Lung (tissue), 12 donors: Measurements from ENCODE around the gene CCDC102A. TPM values are rescaled to one million over a fixed set of nuclear protein-coding genes. Genes with fewer than 3 reads are reported as not detected.

Experiments
- ATAC-seq: fragments of 200-7000 bp; cut with Tn5 transposase; one replicate; pipeline ENCODE4 v1.9.1; 2020; ENCODE audit warnings: moderate number of reproducible peaks; ENCODE audit not compliant: insufficient read depth, low FRiP score
- DNase-seq, 3 donors: peaks; one replicate each; pipeline ENCODE4 v3.0.0-alpha.2; 2013 to 2017
- H3K27ac ChIP-seq, 2 donors: one replicate each; pipeline ENCODE4 v1.5.1; 2013; ENCODE audit warnings: mild to moderate bottlenecking in 2 of 2, moderate library complexity in 2 of 2, control low read depth in 1 of 2, inconsistent platforms in 1 of 2, low read depth in 1 of 2, low read length in 1 of 2
- H3K27me3 ChIP-seq, 3 donors: one replicate each; pipeline ENCODE4 v1.5.1; 2013; ENCODE audit warnings: low read length in 2 of 3; ENCODE audit not compliant: control insufficient read depth in 3 of 3, insufficient read depth in 3 of 3
- H3K36me3 ChIP-seq, 4 donors: one replicate each; pipeline ENCODE4 v1.5.1; 2013; ENCODE audit warnings: low read length in 4 of 4, mild to moderate bottlenecking in 1 of 4, moderate library complexity in 1 of 4; ENCODE audit not compliant: control insufficient read depth in 4 of 4, insufficient read depth in 4 of 4
- H3K4me1 ChIP-seq, 5 donors: one replicate each; pipeline ENCODE4 v1.5.1; 2013; ENCODE audit warnings: low read length in 5 of 5, mild to moderate bottlenecking in 2 of 5, moderate library complexity in 1 of 5; ENCODE audit not compliant: control insufficient read depth in 5 of 5, insufficient read depth in 5 of 5
- H3K4me3 ChIP-seq: one replicate; pipeline ENCODE4 v1.5.1; 2013; ENCODE audit warnings: mild to moderate bottlenecking, control low read depth, moderate library complexity
- H3K9ac ChIP-seq, 2 donors: one replicate each; pipeline ENCODE4 v1.5.1; 2013; ENCODE audit warnings: low read length in 2 of 2, control low read depth in 1 of 2; ENCODE audit not compliant: insufficient read depth in 1 of 2
- H3K9me3 ChIP-seq, 4 donors: one replicate each; pipeline ENCODE4 v1.5.1; 2013; ENCODE audit warnings: low read length in 3 of 4, mild to moderate bottlenecking in 1 of 4, moderate library complexity in 1 of 4; ENCODE audit not compliant: control insufficient read depth in 4 of 4, insufficient read depth in 3 of 4
- CTCF ChIP-seq: IDR thresholded peaks from 2 replicates; pipeline ENCODE4 v1.5.1; 2012; ENCODE audit warnings: mild to moderate bottlenecking; ENCODE audit errors: control extremely low read depth, extremely low read depth
- WGBS, 2 donors: extraction: QIAGEN DNeasy Blood & Tissue Kit; methylation state at CpG; one replicate each; pipeline ENCODE4 v1.1.7; 2013; 5-methylcytosine and 5-hydroxymethylcytosine counted together
- polyA plus RNA-seq, 2 donors: library from polyadenylated mRNA; stranded (reverse); fragments of 200-250 nt; gene quantifications; one replicate each; pipeline ENCODE4 v1.2.1, GENCODE V29; 2013
- total RNA-seq, 2 donors: library from RNA; depleted of rRNA in 1 of 2; stranded (reverse); fragments of >200 nt in 1 of 2; gene quantifications; one replicate each; pipeline ENCODE4 v1.2.1, GENCODE V29; 2014 to 2021
- donor health status: control.
- donor health status: control.
- donor health status: Bipolar disorder and iron deficiency.
- donor health status: healthy.
- donor health status: DM: yes; HTN: yes; CAD: no.

CCDC102A gene
- total and polyA plus RNA-seq, 4 donors, result 3.6 to 14.0 (median 6.9) TPM

- ATAC-seq (no peak), DNase-seq (no peak)
- H3K9ac ChIP-seq, result no peak overlapping the region
- peaks cover 0 to 24% (median 5%) of the 10 kb centered on the region in 5 donors for H3K4me1 ChIP-seq
- H3K27ac ChIP-seq, result peak overlapping the region in 1 of 2 donors; percentile 17
- no peaks in the 10 kb centered on the region for H3K9me3 ChIP-seq
- TF ChIP-seq CTCF, result no peak
- H3K27me3 ChIP-seq, result no peaks in the 10 kb centered on the region
- no peaks in the 10 kb centered on the region for H3K36me3 ChIP-seq
- H3K4me3 ChIP-seq, result no peak overlapping the region
- 91 to 95% methylated on average over 8 of the region's 8 CpGs for WGBS, 2 donors
These were observed 51.8 kb downstream of the CCDC102A start for GRCh38 chr16:57484515-57485005.

GRCh38 chr16:57483725-57484514 is 52.5 kb downstream of the CCDC102A start:
- no peak for DNase-seq
- Histone ChIP-seq H3K9ac (no peak overlapping the region), H3K4me1 (peaks cover 0 to 30% (median 5%) of the 10 kb centered on the region in 5 donors), H3K27me3 (no peaks in the 10 kb centered on the region), H3K36me3 (no peaks in the 10 kb centered on the region), H3K4me3 (no peak overlapping the region), H3K27ac (no peak overlapping the region), H3K9me3 (no peaks in the 10 kb centered on the region)
- TF ChIP-seq CTCF, result no peak
- no peak for ATAC-seq
- WGBS, 2 donors, result 77 to 94% methylated on average over 19 of the region's 19 CpGs

- Histone ChIP-seq H3K4me3 (no peak overlapping the region), H3K4me1 (peaks cover 0 to 38% (median 8%) of the 10 kb centered on the region in 5 donors), H3K36me3 (peaks cover 0 to 2% (median 0%) of the 10 kb centered on the region in 4 donors), H3K9ac (no peak overlapping the region), H3K27ac (no peak overlapping the region), H3K9me3 (no peaks in the 10 kb centered on the region), H3K27me3 (no peaks in the 10 kb centered on the region)
- WGBS, 2 donors, result 80 to 90% methylated on average over 13 to 14 of the region's 14 CpGs
- no peak for TF ChIP-seq CTCF
- DNase-seq, result no peak
- no peak for ATAC-seq
These were observed 53.4 kb downstream of the CCDC102A start for GRCh38 chr16:57482845-57483545.
